ENCODE data around the gene LEP.
"Not testable (repeated sequence)": the region's sequence is repeated elsewhere in the genome, so short reads cannot be mapped to it uniquely, and the experiment has no call there.

The LEP gene

GRCh38 chr7:128274246-128274883, 33.3 kb downstream of the LEP start:
- no peak for DNase-seq (ENCODE audit: low read depth)

- DNase-seq (ENCODE audit: low read depth), result no peak
These were observed 34.0 kb downstream of the LEP start for GRCh38 chr7:128274884-128275603.

GRCh38 chr7:128275681-128276080, 34.6 kb downstream of the LEP start:
- DNase-seq (ENCODE audit: low read depth), result no peak

GRCh38 chr7:128278366-128278765, 37.3 kb downstream of the LEP start:
- DNase-seq (ENCODE audit: low read depth), result no peak

- no peak for DNase-seq (ENCODE audit: low read depth)
These were observed 38.1 kb downstream of the LEP start for GRCh38 chr7:128279124-128279713.

- not testable (repeated sequence) for DNase-seq (ENCODE audit: low read depth)
These were observed 39.4 kb downstream of the LEP start for GRCh38 chr7:128280451-128280850.

GRCh38 chr7:128281605-128282380, 40.7 kb downstream of the LEP start:
- DNase-seq (ENCODE audit: low read depth), result no peak

GRCh38 chr7:128284102-128284501, 43.0 kb downstream of the LEP start:
- DNase-seq (ENCODE audit: low read depth), result no peak

- no peak for DNase-seq (ENCODE audit: low read depth)
These were observed 46.5 kb downstream of the LEP start for GRCh38 chr7:128287556-128287955.

GRCh38 chr7:128298004-128298403, 56.9 kb downstream of the LEP start:
- not testable (repeated sequence) for DNase-seq (ENCODE audit: low read depth)

GRCh38 chr7:128299109-128299607, 58.1 kb downstream of the LEP start:
- DNase-seq (ENCODE audit: low read depth), result no peak

- no peak for DNase-seq (ENCODE audit: low read depth)
These were observed 61.1 kb downstream of the LEP start for GRCh38 chr7:128302139-128302538.

GRCh38 chr7:128303133-128303532, 62.1 kb downstream of the LEP start:
- DNase-seq (ENCODE audit: low read depth), result no peak

GRCh38 chr7:128303643-128304042, 62.6 kb downstream of the LEP start:
- DNase-seq (ENCODE audit: low read depth), result no peak

GRCh38 chr7:128304212-128304611, 63.1 kb downstream of the LEP start:
- no peak for DNase-seq (ENCODE audit: low read depth)

- no peak for DNase-seq (ENCODE audit: low read depth)
These were observed 66.0 kb downstream of the LEP start for GRCh38 chr7:128307061-128307460.
